Activated CD8-positive, alpha-beta memory T cell treated with anti-CD3 and anti-CD28 coated beads, Interleukin-2, amount 50 U/mL, for 1 hour (primary cell): ENCODE results near the gene FOXF2.

ENCODE experiments used
- DNase-seq: peaks from one replicate; pipeline ENCODE4 v3.0.0-alpha.2; 2020; ENCODE audit errors: extremely low read depth

The FOXF2 gene

GRCh38 chr6:1390946-1391799 is 1.8 kb downstream of the FOXF2 start:
- DNase-seq = no peak

GRCh38 chr6:1391800-1392309 is 2.5 kb downstream of the FOXF2 start:
- no peak for DNase-seq

- no peak for DNase-seq
Measured at GRCh38 chr6:1392813-1393640, 3.7 kb downstream of the FOXF2 start.

GRCh38 chr6:1393641-1394283 is 4.4 kb downstream of the FOXF2 start:
- no peak for DNase-seq

GRCh38 chr6:1394514-1395463 is 5.4 kb downstream of the FOXF2 start:
- DNase-seq = no peak

GRCh38 chr6:1395506-1395905 is 6.1 kb downstream of the FOXF2 start:
- no peak for DNase-seq

- no peak for DNase-seq
Measured at GRCh38 chr6:1395941-1396908, 6.8 kb downstream of the FOXF2 start.

GRCh38 chr6:1396952-1397868 is 7.8 kb downstream of the FOXF2 start:
- DNase-seq = no peak

- DNase-seq = no peak
Measured at GRCh38 chr6:1399085-1399780, 9.9 kb downstream of the FOXF2 start.

GRCh38 chr6:1400126-1400850 is 10.9 kb downstream of the FOXF2 start:
- DNase-seq = no peak

- DNase-seq = no peak
Measured at GRCh38 chr6:1402369-1402768, 13.0 kb downstream of the FOXF2 start.

GRCh38 chr6:1402868-1403267 is 13.5 kb downstream of the FOXF2 start:
- no peak for DNase-seq

GRCh38 chr6:1403851-1404712 is 14.7 kb downstream of the FOXF2 start:
- DNase-seq = no peak

- DNase-seq = no peak
Measured at GRCh38 chr6:1404713-1405098, 15.3 kb downstream of the FOXF2 start.

GRCh38 chr6:1405221-1405620 is 15.8 kb downstream of the FOXF2 start:
- DNase-seq = no peak

- no peak for DNase-seq
Measured at GRCh38 chr6:1406306-1407072, 17.1 kb downstream of the FOXF2 start.
